Ascending aorta (tissue), 2 donors: ENCODE results near the gene MPG. TPM values are rescaled to one million over a fixed set of nuclear protein-coding genes. Genes with fewer than 3 reads are reported as not detected.

Source experiments
- DNase-seq, 2 donors: peaks; one replicate each; pipeline ENCODE4 v3.0.0-alpha.2; 2019; ENCODE audit warnings: low spot score in 2 of 2
- H3K27ac ChIP-seq, 2 donors: fragments of 200-600 bp; sonication (generic); one replicate each; pipeline ENCODE4 v1.5.1; 2016 to 2017; ENCODE audit warnings: mild to moderate bottlenecking in 1 of 2
- H3K27me3 ChIP-seq: fragments of 200-600 bp; sonication (generic); one replicate; pipeline ENCODE4 v1.5.1; 2017
- H3K36me3 ChIP-seq, 2 donors: fragments of 200-600 bp; sonication (generic); one replicate each; pipeline ENCODE4 v1.5.1; 2016
- H3K4me1 ChIP-seq, 2 donors: fragments of 200-600 bp; sonication (generic); one replicate each; pipeline ENCODE4 v1.5.1; 2016 to 2017; ENCODE audit warnings: mild to moderate bottlenecking in 1 of 2
- H3K4me3 ChIP-seq, 2 donors: fragments of 200-600 bp; sonication (generic); one replicate each; pipeline ENCODE4 v1.5.1; 2016 to 2017; ENCODE audit warnings: mild to moderate bottlenecking in 1 of 2
- H3K9me3 ChIP-seq, 2 donors: fragments of 200-600 bp; sonication (generic); one replicate each; pipeline ENCODE4 v1.5.1; 2016
- CTCF ChIP-seq, 3 experiments: fragments of 200-600 bp in 2 of 3; fragments of 450-650 bp in 1 of 3; sonication (generic) in 2 of 3; IDR thresholded peaks; one replicate each; pipeline ENCODE4 v1.5.1; 2016 to 2019; ENCODE audit warnings: antibody characterized with exemption in 3 of 3, mild to moderate bottlenecking in 1 of 3, moderate library complexity in 1 of 3
- intact Hi-C: fragments of 100-400 bp; cut with DNase I; formaldehyde crosslinking; loops from one replicate; pipeline ENCODE4 v1.15.1; 2023
- total RNA-seq: library from RNA; depleted of rRNA; stranded (reverse); fragments of >200 nt; gene quantifications from one replicate; pipeline ENCODE4 v1.1.0, GENCODE V29; 2016

Gene MPG
- total RNA-seq, 1 donor from 2014 or later: 406 TPM

GRCh38 chr16:67884-68789 is 9.9 kb upstream of the MPG start:
- Histone ChIP-seq H3K27ac (peak overlapping the region; percentile 15 to 51), H3K9me3 (no peaks in the 10 kb centered on the region), H3K27me3 (no peaks in the 10 kb centered on the region), H3K4me3 (peak overlapping the region in 1 of 2 donors; percentile 13), H3K36me3 (peaks cover 18% of the 10 kb centered on the region in 2 donors), H3K4me1 (peaks cover 13 to 59% of the 10 kb centered on the region in 2 donors)
- intact Hi-C loops: no loop called here
- DNase-seq: no peak
- no peak for TF ChIP-seq CTCF (IDR thresholded peaks at IDR 0.05)

- TF ChIP-seq CTCF (IDR thresholded peaks at IDR 0.05): no peak
- peak overlapping the region; percentile 37 to 46 for H3K27ac ChIP-seq
- intact Hi-C loops: no loop called here
Observed at GRCh38 chr16:69181-69580, 8.8 kb upstream of the MPG start.

GRCh38 chr16:71210-71539 is 6.8 kb upstream of the MPG start:
- peaks cover 14 to 70% of the 10 kb centered on the region in 2 donors for H3K4me1 ChIP-seq
- H3K27me3 ChIP-seq: no peaks in the 10 kb centered on the region
- intact Hi-C loops: no loop called here
- H3K9me3 ChIP-seq: no peaks in the 10 kb centered on the region
- DNase-seq: no peak
- no peaks in the 10 kb centered on the region for H3K36me3 ChIP-seq
- H3K27ac ChIP-seq: peak overlapping the region; percentile 92 to 97
- H3K4me3 ChIP-seq: peak overlapping the region; percentile 71 to 89
- peak in 1 of 3 experiments; percentile 5 for TF ChIP-seq CTCF (IDR thresholded peaks at IDR 0.05)

More at GRCh38 chr16:69181-69580, 8.8 kb upstream of the MPG start:
- Histone ChIP-seq H3K27me3 (no peaks in the 10 kb centered on the region), H3K9me3 (no peaks in the 10 kb centered on the region), H3K4me3 (no peak overlapping the region), H3K4me1 (peaks cover 13 to 63% of the 10 kb centered on the region in 2 donors), H3K36me3 (peaks cover 7 to 8% of the 10 kb centered on the region in 2 donors)
- no peak for DNase-seq

- Histone ChIP-seq H3K4me3 (peak overlapping the region; percentile 71 to 89), H3K27me3 (no peaks in the 10 kb centered on the region), H3K4me1 (peaks cover 13 to 70% of the 10 kb centered on the region in 2 donors), H3K9me3 (no peaks in the 10 kb centered on the region), H3K27ac (peak overlapping the region; percentile 92 to 97), H3K36me3 (no peaks in the 10 kb centered on the region)
- intact Hi-C loops: loop anchor here (1.0 kb wide), 1 partner anchor 13 kb away; no protein-coding TSS in a partner anchor
- peak in 1 of 2 donors; percentile 86 for DNase-seq
- TF ChIP-seq CTCF (IDR thresholded peaks at IDR 0.05): peak in 2 of 3 experiments; percentile 15 to 16
Observed at GRCh38 chr16:71540-72401, 6.3 kb upstream of the MPG start.
